Thyroid gland (tissue), 4 donors: Measurements from ENCODE around the gene SMG6.
"Not testable (repeated sequence)": the region's sequence is repeated elsewhere in the genome, so short reads cannot be mapped to it uniquely, and the experiment has no call there.

Experiments
- POLR2A ChIP-seq, 2 donors: fragments of 450-650 bp; IDR thresholded peaks; one replicate each; pipeline ENCODE4 v1.6.1; 2017; ENCODE audit warnings: antibody characterized with exemption in 2 of 2, mild to moderate bottlenecking in 2 of 2, moderate library complexity in 1 of 2
- TF ChIP-seq, protein P1 (sequence below), 6 experiments: fragments of 200-600 bp in 3 of 6; fragments of 450-650 bp in 3 of 6; sonication (generic) in 3 of 6; IDR thresholded peaks; one replicate each; pipeline ENCODE4 v1.5.1; 2016 to 2019; ENCODE audit warnings: antibody characterized with exemption in 6 of 6, mild to moderate bottlenecking in 2 of 6, inconsistent platforms in 1 of 6, moderate library complexity in 1 of 6

DNA sequence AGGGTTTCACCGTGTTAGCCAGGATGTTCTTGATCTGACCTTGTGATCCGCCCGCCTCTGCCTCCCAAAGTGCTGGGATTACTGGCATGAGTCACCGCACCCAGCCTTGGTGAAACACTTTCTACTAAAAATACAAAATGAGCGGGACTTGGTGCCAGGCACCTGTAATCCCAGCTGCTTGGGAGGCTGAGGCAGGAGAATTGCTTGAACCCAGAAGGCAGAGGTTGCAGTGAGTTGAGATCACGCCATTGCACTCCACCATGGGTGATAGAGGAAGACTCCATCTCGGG lies 13.3 kb upstream of the SMG6 start:
- TF ChIP-seq, protein P1, sequence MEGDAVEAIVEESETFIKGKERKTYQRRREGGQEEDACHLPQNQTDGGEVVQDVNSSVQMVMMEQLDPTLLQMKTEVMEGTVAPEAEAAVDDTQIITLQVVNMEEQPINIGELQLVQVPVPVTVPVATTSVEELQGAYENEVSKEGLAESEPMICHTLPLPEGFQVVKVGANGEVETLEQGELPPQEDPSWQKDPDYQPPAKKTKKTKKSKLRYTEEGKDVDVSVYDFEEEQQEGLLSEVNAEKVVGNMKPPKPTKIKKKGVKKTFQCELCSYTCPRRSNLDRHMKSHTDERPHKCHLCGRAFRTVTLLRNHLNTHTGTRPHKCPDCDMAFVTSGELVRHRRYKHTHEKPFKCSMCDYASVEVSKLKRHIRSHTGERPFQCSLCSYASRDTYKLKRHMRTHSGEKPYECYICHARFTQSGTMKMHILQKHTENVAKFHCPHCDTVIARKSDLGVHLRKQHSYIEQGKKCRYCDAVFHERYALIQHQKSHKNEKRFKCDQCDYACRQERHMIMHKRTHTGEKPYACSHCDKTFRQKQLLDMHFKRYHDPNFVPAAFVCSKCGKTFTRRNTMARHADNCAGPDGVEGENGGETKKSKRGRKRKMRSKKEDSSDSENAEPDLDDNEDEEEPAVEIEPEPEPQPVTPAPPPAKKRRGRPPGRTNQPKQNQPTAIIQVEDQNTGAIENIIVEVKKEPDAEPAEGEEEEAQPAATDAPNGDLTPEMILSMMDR (IDR thresholded peaks at IDR 0.05): not testable (repeated sequence)
- not testable (repeated sequence) for TF ChIP-seq POLR2A (IDR thresholded peaks at IDR 0.05)
